PC-3 (cell line): ENCODE data around the gene SERPINB13.

Experiments used
- CTCF ChIP-seq: fragments of 300-600 bp; sonication (generic); conservative IDR thresholded peaks from 2 replicates; pipeline ENCODE4 v1.5.1; 2017; ENCODE audit warnings: antibody characterized with exemption, low read depth, mild to moderate bottlenecking, low read length
- EZH2phosphoT487 ChIP-seq: fragments of 300-600 bp; sonication (generic); IDR thresholded peaks from 2 replicates; pipeline ENCODE4 v1.6.1; 2018; ENCODE audit warnings: mild to moderate bottlenecking, antibody characterized with exemption, low read length, borderline replicate concordance

- no peak for TF ChIP-seq CTCF
- no peak for TF ChIP-seq EZH2phosphoT487
Measured at GRCh38 chr18:63648241-63648640, 61.1 kb downstream of the SERPINB13 start.
